ENCODE measurements around the gene SLC17A9. TPM values are rescaled to one million over a fixed set of nuclear protein-coding genes. Genes with fewer than 3 reads are reported as not detected.
A peak's percentile ranks its signal among the peaks of the same experiment; 100 is the strongest.

The SLC17A9 gene
- total RNA-seq, 2 donors from 2014 or later: 2.1 to 5.7 TPM

GRCh38 chr20:62935204-62935967 is 17.1 kb upstream of the SLC17A9 start:
- no peak for ATAC-seq
- intact Hi-C loops (cut with DNase I): no loop called here
- no peak for DNase-seq

GRCh38 chr20:62935968-62936585 is 16.4 kb upstream of the SLC17A9 start:
- ATAC-seq (no peak), DNase-seq (no peak)
- intact Hi-C loops (cut with DNase I): no loop called here

- intact Hi-C loops (cut with DNase I): no loop called here
- DNase-seq: peak; percentile 98
- ATAC-seq: peak; percentile 96 to 97
These were observed 15.0 kb upstream of the SLC17A9 start for GRCh38 chr20:62937268-62938104.

GRCh38 chr20:62938105-62938888 is 14.2 kb upstream of the SLC17A9 start, which contains the start of gene GID8:
GID8 (plus strand) TSS chr20:62938147; CDS start chr20:62941503, 3,356 bp downstream.
- peak; percentile 51 to 62 for ATAC-seq
- intact Hi-C loops (cut with DNase I): no loop called here
- DNase-seq: peak; percentile 48

- no peak for DNase-seq
- intact Hi-C loops (cut with DNase I): no loop called here
- ATAC-seq: no peak
These were observed 11.6 kb upstream of the SLC17A9 start for GRCh38 chr20:62940875-62941274.

- intact Hi-C loops (cut with DNase I): no loop called here
- ATAC-seq (no peak), DNase-seq (no peak)
These were observed 10.7 kb upstream of the SLC17A9 start for GRCh38 chr20:62941792-62942191.

- intact Hi-C loops (cut with DNase I): no loop called here
- DNase-seq (peak; percentile 22), ATAC-seq (no peak)
These were observed 10.1 kb upstream of the SLC17A9 start for GRCh38 chr20:62942456-62942855.

GRCh38 chr20:62943396-62943795 is 9.1 kb upstream of the SLC17A9 start:
- DNase-seq (peak; percentile 17), ATAC-seq (no peak)
- intact Hi-C loops (cut with DNase I): no loop called here

GRCh38 chr20:62944184-62944583 is 8.3 kb upstream of the SLC17A9 start:
- ATAC-seq: no peak
- intact Hi-C loops (cut with DNase I): no loop called here

GRCh38 chr20:62944746-62945145 is 7.8 kb upstream of the SLC17A9 start:
- ATAC-seq: no peak
- DNase-seq: peak; percentile 6
- intact Hi-C loops (cut with DNase I): no loop called here

More at GRCh38 chr20:62944184-62944583, 8.3 kb upstream of the SLC17A9 start:
- peak; percentile 6 for DNase-seq

GRCh38 chr20:62945771-62946339 is 6.7 kb upstream of the SLC17A9 start:
- no peak for ATAC-seq
- intact Hi-C loops (cut with DNase I): no loop called here
- DNase-seq: peak; percentile 14

- ATAC-seq (peak; percentile 83 to 93), DNase-seq (peak; percentile 74)
- intact Hi-C loops (cut with DNase I): no loop called here
These were observed 5.6 kb upstream of the SLC17A9 start for GRCh38 chr20:62946918-62947317.

- peak; percentile 10 for DNase-seq
- no peak for ATAC-seq
- intact Hi-C loops (cut with DNase I): no loop called here
These were observed 4.8 kb upstream of the SLC17A9 start for GRCh38 chr20:62947532-62948300.

- intact Hi-C loops (cut with DNase I): no loop called here
- ATAC-seq: no peak
These were observed 3.2 kb upstream of the SLC17A9 start for GRCh38 chr20:62949153-62949821.

GRCh38 chr20:62949962-62950361 is 2.5 kb upstream of the SLC17A9 start:
- ATAC-seq (no peak), DNase-seq (peak; percentile 15)
- intact Hi-C loops (cut with DNase I): no loop called here

More at GRCh38 chr20:62949153-62949821, 3.2 kb upstream of the SLC17A9 start:
- peak; percentile 9 for DNase-seq

- intact Hi-C loops (cut with DNase I): no loop called here
- DNase-seq (peak; percentile 6), ATAC-seq (no peak)
These were observed 1.8 kb upstream of the SLC17A9 start for GRCh38 chr20:62950741-62951140.

- ATAC-seq (no peak), DNase-seq (peak; percentile 6)
- intact Hi-C loops (cut with DNase I): no loop called here
These were observed 1.2 kb upstream of the SLC17A9 start for GRCh38 chr20:62951143-62951895.

Data from left cardiac atrium (tissue), 4 donors.